SK-N-SH treated with all-trans-retinoic acid at 6 μM for 48 hours (cell line): ENCODE results near the gene FNTB.

ENCODE experiments used
- ATAC-seq: fragments of 200-7000 bp; cut with Tn5 transposase; 3 replicates; pipeline ENCODE4 v1.9.1; 2020; ENCODE audit warnings: mild to moderate bottlenecking, moderate library complexity
- ARNTL ChIP-seq: fragments of 450-650 bp; formaldehyde crosslinking; IDR thresholded peaks from 2 replicates; pipeline ENCODE4 v1.5.0; 2020; ENCODE audit warnings: low read depth, mild to moderate bottlenecking, moderate library complexity, borderline replicate concordance
- BACH2 ChIP-seq: fragments of 250-450 bp; sonication (Bioruptor Pico); IDR thresholded peaks from 2 replicates; pipeline ENCODE4 v1.9.0; 2021; ENCODE audit warnings: mild to moderate bottlenecking, borderline replicate concordance
- CREB5 ChIP-seq: fragments of 250-450 bp; sonication (Bioruptor Pico); IDR thresholded peaks from 2 replicates; pipeline ENCODE4 v1.5.1; 2020; ENCODE audit warnings: low read depth, mild to moderate bottlenecking, moderate library complexity
- CSDC2 ChIP-seq: fragments of 250-450 bp; sonication (Bioruptor Pico); IDR thresholded peaks from 2 replicates; pipeline ENCODE4 v1.5.0; 2020; ENCODE audit warnings: mild to moderate bottlenecking, moderate library complexity
- CSRNP3 ChIP-seq: fragments of 250-450 bp; sonication (Bioruptor Pico); IDR thresholded peaks from 2 replicates; pipeline ENCODE4 v1.5.1; 2021; ENCODE audit warnings: mild to moderate bottlenecking, moderate library complexity
- ESRRG ChIP-seq: fragments of 250-450 bp; sonication (Bioruptor Pico); IDR thresholded peaks from 2 replicates; pipeline ENCODE4 v1.6.1; 2021; ENCODE audit warnings: mild to moderate bottlenecking
- GLIS3 ChIP-seq: fragments of 250-450 bp; sonication (Bioruptor Pico); IDR thresholded peaks from 2 replicates; pipeline ENCODE4 v1.5.0; 2020; ENCODE audit warnings: mild to moderate bottlenecking, moderate library complexity
- ISL1 ChIP-seq: fragments of 250-450 bp; sonication (Bioruptor Pico); IDR thresholded peaks from 2 replicates; pipeline ENCODE4 v2.1.2; 2022; ENCODE audit warnings: mild to moderate bottlenecking, moderate library complexity
- OSR1 ChIP-seq: fragments of 250-450 bp; sonication (Bioruptor Pico); IDR thresholded peaks from 2 replicates; pipeline ENCODE4 v1.8.0; 2022; ENCODE audit warnings: moderate library complexity, mild to moderate bottlenecking, inconsistent platforms
- PATZ1 ChIP-seq: fragments of 250-450 bp; sonication (Bioruptor Pico); IDR thresholded peaks from 2 replicates; pipeline ENCODE4 v1.8.0; 2020; ENCODE audit warnings: mild to moderate bottlenecking, moderate library complexity, borderline replicate concordance
- POU6F1 ChIP-seq: fragments of 250-450 bp; sonication (Bioruptor Pico); IDR thresholded peaks from 2 replicates; pipeline ENCODE4 v1.8.0; 2021; ENCODE audit warnings: low read depth, mild to moderate bottlenecking, moderate library complexity, borderline replicate concordance
- PPARA ChIP-seq: fragments of 250-450 bp; sonication (Bioruptor Pico); IDR thresholded peaks from 2 replicates; pipeline ENCODE4 v1.5.0; 2020; ENCODE audit warnings: mild to moderate bottlenecking, borderline replicate concordance
- RARB ChIP-seq: fragments of 250-450 bp; sonication (Bioruptor Pico); IDR thresholded peaks from 2 replicates; pipeline ENCODE4 v1.8.0; 2021; ENCODE audit warnings: mild to moderate bottlenecking, moderate library complexity
- SNAI2 ChIP-seq: fragments of 250-450 bp; sonication (Bioruptor Pico); IDR thresholded peaks from 2 replicates; pipeline ENCODE4 v1.5.0; 2020; ENCODE audit warnings: mild to moderate bottlenecking, moderate library complexity
- TCF4 ChIP-seq: fragments of 250-450 bp; sonication (Bioruptor Pico); IDR thresholded peaks from 2 replicates; pipeline ENCODE4 v1.8.0; 2021; ENCODE audit warnings: mild to moderate bottlenecking, moderate library complexity, borderline replicate concordance
- TSHZ2 ChIP-seq: fragments of 250-450 bp; sonication (Bioruptor Pico); IDR thresholded peaks from 2 replicates; pipeline ENCODE4 v1.5.0; 2020; ENCODE audit warnings: mild to moderate bottlenecking, moderate library complexity
- ZC3H10 ChIP-seq: fragments of 250-450 bp; sonication (Bioruptor Pico); IDR thresholded peaks from 2 replicates; pipeline ENCODE4 v1.5.1; 2021; ENCODE audit warnings: mild to moderate bottlenecking, moderate library complexity
- ZFP3 ChIP-seq: fragments of 250-450 bp; sonication (Bioruptor Pico); IDR thresholded peaks from 2 replicates; pipeline ENCODE4 v1.5.0; 2020; ENCODE audit warnings: mild to moderate bottlenecking, moderate library complexity
- ZNF565 ChIP-seq: fragments of 450-650 bp; formaldehyde crosslinking; conservative IDR thresholded peaks from 2 replicates; pipeline ENCODE4 v1.5.0; 2020; ENCODE audit warnings: low read depth, mild to moderate bottlenecking, moderate library complexity
- ZNF70 ChIP-seq: fragments of 450-650 bp; formaldehyde crosslinking; IDR thresholded peaks from 2 replicates; pipeline ENCODE4 v1.5.0; 2020; ENCODE audit warnings: mild to moderate bottlenecking, moderate library complexity
- ZNF8 ChIP-seq: fragments of 450-650 bp; formaldehyde crosslinking; IDR thresholded peaks from 2 replicates; pipeline ENCODE4 v1.5.0; 2020; ENCODE audit warnings: mild to moderate bottlenecking, moderate library complexity

The FNTB gene

GRCh38 chr14:65026526-65026925, 39.8 kb downstream of the FNTB start:
- TF ChIP-seq TCF4 (CRISPR knock-in tag) (no peak), OSR1 (CRISPR knock-in tag) (no peak), ISL1 (CRISPR knock-in tag) (no peak), ZNF70 (CRISPR knock-in tag) (no peak), BACH2 (CRISPR knock-in tag) (no peak), CSDC2 (CRISPR knock-in tag) (no peak), POU6F1 (CRISPR knock-in tag) (no peak), TSHZ2 (no peak), GLIS3 (CRISPR knock-in tag) (no peak), SNAI2 (no peak), ZNF8 (CRISPR knock-in tag) (no peak), ZFP3 (no peak), ARNTL (CRISPR knock-in tag) (no peak), RARB (CRISPR knock-in tag) (no peak), CSRNP3 (CRISPR knock-in tag) (no peak), ZC3H10 (CRISPR knock-in tag) (no peak), PATZ1 (CRISPR knock-in tag) (no peak), ZNF565 (no peak), PPARA (CRISPR knock-in tag) (no peak)
- no peak for ATAC-seq

- TF ChIP-seq PPARA (CRISPR knock-in tag) (no peak), TCF4 (CRISPR knock-in tag) (no peak), ZNF565 (no peak), SNAI2 (no peak), ZC3H10 (CRISPR knock-in tag) (no peak), TSHZ2 (no peak), POU6F1 (CRISPR knock-in tag) (no peak), ARNTL (CRISPR knock-in tag) (no peak), ZFP3 (no peak), CSDC2 (CRISPR knock-in tag) (no peak), RARB (CRISPR knock-in tag) (no peak), ZNF8 (CRISPR knock-in tag) (no peak), CREB5 (no peak), ESRRG (CRISPR knock-in tag) (no peak), OSR1 (CRISPR knock-in tag) (no peak), GLIS3 (CRISPR knock-in tag) (no peak), PATZ1 (CRISPR knock-in tag) (no peak)
- ATAC-seq: no peak
These were observed 40.6 kb downstream of the FNTB start for GRCh38 chr14:65027127-65027799.
